Measurements from ENCODE around the gene ZC3H18. TPM values are rescaled to one million over a fixed set of nuclear protein-coding genes. Genes with fewer than 3 reads are reported as not detected.

The ZC3H18 gene
- total RNA-seq, 6 experiments from 2014 or later = 37.9 to 49.3 (median 42.8) TPM

DNA sequence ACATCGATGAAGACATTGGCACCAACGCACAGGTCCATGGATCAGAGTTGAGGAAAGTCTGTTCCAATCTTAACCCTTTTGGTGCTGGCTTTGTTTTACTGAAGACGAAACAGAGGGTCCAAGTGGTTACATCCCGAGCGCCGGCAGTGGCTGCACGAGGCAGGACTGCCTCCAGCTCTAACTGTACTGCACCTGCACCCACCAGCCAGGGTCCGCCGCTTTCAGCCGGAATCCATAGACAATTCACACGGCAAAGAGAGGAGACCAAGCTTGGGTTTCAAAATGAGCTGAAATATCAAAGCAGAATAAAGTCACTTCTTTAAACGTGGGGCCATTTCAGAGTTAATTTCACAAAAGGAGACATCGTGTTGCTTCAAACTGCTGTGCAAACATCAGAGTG, 21.2 kb upstream of the ZC3H18 start:
- no peaks in the 10 kb centered on the region for H3K4me1 Mint-ChIP-seq (ENCODE audit: low read depth)
- no peak for DNase-seq
- H3K9me3 Mint-ChIP-seq = peaks cover 13% of the 10 kb centered on the region
- no peak overlapping the region for H3K4me3 Mint-ChIP-seq
- TF ChIP-seq, protein P1, sequence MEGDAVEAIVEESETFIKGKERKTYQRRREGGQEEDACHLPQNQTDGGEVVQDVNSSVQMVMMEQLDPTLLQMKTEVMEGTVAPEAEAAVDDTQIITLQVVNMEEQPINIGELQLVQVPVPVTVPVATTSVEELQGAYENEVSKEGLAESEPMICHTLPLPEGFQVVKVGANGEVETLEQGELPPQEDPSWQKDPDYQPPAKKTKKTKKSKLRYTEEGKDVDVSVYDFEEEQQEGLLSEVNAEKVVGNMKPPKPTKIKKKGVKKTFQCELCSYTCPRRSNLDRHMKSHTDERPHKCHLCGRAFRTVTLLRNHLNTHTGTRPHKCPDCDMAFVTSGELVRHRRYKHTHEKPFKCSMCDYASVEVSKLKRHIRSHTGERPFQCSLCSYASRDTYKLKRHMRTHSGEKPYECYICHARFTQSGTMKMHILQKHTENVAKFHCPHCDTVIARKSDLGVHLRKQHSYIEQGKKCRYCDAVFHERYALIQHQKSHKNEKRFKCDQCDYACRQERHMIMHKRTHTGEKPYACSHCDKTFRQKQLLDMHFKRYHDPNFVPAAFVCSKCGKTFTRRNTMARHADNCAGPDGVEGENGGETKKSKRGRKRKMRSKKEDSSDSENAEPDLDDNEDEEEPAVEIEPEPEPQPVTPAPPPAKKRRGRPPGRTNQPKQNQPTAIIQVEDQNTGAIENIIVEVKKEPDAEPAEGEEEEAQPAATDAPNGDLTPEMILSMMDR (IDR thresholded peaks at IDR 0.05) = no peak
- H3K36me3 Mint-ChIP-seq (ENCODE audit: low read depth) = no peaks in the 10 kb centered on the region
- peaks cover 68% of the 10 kb centered on the region for H3K27me3 Mint-ChIP-seq (ENCODE audit: insufficient read depth)
- H3K27ac Mint-ChIP-seq = no peak overlapping the region

DNA sequence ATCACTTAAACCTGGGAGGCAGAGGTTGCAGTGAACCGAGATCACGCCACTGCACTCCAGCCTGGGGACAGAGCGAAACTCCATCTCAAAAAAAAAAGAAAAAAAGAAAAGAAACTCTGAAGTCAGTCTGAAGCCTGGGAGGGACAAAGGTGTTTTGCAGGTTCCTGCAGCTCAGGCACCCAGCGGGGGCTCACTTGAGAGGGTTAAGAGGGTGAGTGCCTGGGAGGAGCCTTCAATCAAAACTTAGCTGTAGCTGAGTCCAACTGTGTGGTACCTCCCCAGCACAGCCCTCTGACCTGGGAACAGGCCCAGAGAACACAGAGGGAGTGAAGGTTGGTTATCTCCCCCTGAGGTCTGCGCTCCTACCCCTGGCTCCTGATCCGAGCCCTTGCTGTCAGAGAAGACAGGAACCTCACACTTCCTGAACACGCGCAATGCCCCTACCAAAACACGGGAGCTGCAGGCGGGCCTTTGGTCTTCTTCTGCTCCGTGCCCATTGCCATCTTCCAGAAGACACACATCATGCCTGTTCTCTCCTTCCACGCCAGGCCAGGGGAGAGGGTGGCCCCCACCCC, 20.4 kb upstream of the ZC3H18 start:
- DNase-seq = no peak
- Mint-ChIP-seq H3K9me3 (peaks cover 6% of the 10 kb centered on the region), H3K4me3 (no peak overlapping the region), H3K36me3 (ENCODE audit: low read depth) (no peaks in the 10 kb centered on the region), H3K27ac (no peak overlapping the region), H3K4me1 (ENCODE audit: low read depth) (no peaks in the 10 kb centered on the region), H3K27me3 (ENCODE audit: insufficient read depth) (peaks cover 70% of the 10 kb centered on the region)
- TF ChIP-seq, protein P1 (IDR thresholded peaks at IDR 0.05) = no peak

DNA sequence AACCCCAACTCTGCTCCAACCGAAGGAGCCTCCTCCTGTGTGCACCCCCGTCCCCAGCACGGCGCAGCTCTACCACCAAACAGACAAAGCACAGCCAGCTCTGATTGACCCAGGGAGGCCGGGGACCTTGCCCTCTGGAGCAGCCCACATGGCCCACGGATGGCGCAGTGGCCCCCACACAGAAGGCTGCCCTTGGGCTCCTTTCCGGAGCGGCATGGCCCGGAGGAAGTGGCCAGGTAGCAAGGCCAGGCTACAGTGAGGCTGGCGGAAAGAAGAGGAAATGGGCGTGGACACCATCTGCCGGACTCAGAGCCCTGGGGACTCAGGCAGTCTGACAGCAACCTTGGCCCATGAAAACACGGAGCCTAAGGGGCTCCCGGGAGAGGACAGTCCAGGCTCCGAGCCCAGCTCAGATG, 19.9 kb upstream of the ZC3H18 start:
- no peak overlapping the region for H3K4me3 Mint-ChIP-seq
- no peak for DNase-seq

DNA sequence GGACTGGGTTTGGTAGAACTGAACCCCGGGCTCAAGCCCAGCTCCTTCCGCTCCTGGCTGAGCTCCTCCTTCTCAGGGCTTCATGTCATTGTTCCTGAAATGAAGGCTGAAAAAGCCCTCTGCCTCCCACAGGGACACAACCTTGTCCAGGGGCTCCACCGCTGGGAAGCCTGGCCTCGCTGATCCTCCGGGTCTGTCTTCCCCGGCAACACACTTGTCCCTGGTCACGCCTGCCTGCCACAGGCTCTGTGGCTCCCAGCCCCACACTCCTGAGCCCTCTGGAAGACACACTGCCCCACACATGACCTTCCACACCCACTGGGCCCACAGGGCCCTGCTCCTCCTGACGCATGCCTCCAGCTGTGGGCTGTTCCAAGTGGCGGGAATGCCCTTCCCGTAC, 18.0 kb upstream of the ZC3H18 start:
- no peaks in the 10 kb centered on the region for H3K4me1 Mint-ChIP-seq (ENCODE audit: low read depth)
- no peak for DNase-seq
- peaks cover 5% of the 10 kb centered on the region; the same call in 1 of the 2 replicates for H3K9me3 Mint-ChIP-seq
- H3K27me3 Mint-ChIP-seq (ENCODE audit: insufficient read depth) = peaks cover 66% of the 10 kb centered on the region
- TF ChIP-seq, protein P1 (IDR thresholded peaks at IDR 0.05) = no peak
- no peaks in the 10 kb centered on the region for H3K36me3 Mint-ChIP-seq (ENCODE audit: low read depth)
- H3K27ac Mint-ChIP-seq = no peak overlapping the region
- no peak overlapping the region for H3K4me3 Mint-ChIP-seq

More for the DNA sequence above, 19.9 kb upstream of the ZC3H18 start:
- Mint-ChIP-seq H3K27ac (no peak overlapping the region), H3K4me1 (ENCODE audit: low read depth) (no peaks in the 10 kb centered on the region), H3K27me3 (ENCODE audit: insufficient read depth) (peaks cover 69% of the 10 kb centered on the region), H3K9me3 (peaks cover 2% of the 10 kb centered on the region), H3K36me3 (ENCODE audit: low read depth) (no peaks in the 10 kb centered on the region)
- TF ChIP-seq, protein P1 (IDR thresholded peaks at IDR 0.05) = no peak

DNA sequence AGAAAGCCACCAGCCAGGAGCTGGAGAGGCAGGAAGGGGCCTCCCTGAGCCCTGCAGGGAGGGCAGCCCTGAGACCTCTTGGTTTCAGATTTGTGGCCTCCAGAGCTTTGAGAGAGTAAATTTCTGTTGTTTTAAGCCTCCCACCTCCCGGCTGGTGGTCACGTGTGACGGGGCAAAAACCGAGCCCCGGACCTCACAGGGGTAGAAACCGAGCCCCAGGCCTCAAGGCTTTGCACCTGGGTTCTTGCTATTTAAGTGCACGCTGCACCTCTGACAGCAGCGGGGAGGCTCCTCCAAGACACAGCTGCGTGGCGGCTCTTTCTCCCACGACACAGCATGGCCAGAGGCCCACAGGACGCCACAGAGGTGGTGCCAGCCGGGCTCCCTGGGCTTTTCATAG, 17.4 kb upstream of the ZC3H18 start:
- peaks cover 71% of the 10 kb centered on the region for H3K27me3 Mint-ChIP-seq (ENCODE audit: insufficient read depth)
- DNase-seq = no peak
- no peak overlapping the region for H3K27ac Mint-ChIP-seq
- TF ChIP-seq, protein P1 (IDR thresholded peaks at IDR 0.05) = no peak
- H3K36me3 Mint-ChIP-seq (ENCODE audit: low read depth) = no peaks in the 10 kb centered on the region
- peaks cover 5% of the 10 kb centered on the region; the same call in 1 of the 2 replicates for H3K9me3 Mint-ChIP-seq
- no peaks in the 10 kb centered on the region for H3K4me1 Mint-ChIP-seq (ENCODE audit: low read depth)
- no peak overlapping the region for H3K4me3 Mint-ChIP-seq
